ENCODE data around the gene TNFRSF19.

The TNFRSF19 gene

DNA sequence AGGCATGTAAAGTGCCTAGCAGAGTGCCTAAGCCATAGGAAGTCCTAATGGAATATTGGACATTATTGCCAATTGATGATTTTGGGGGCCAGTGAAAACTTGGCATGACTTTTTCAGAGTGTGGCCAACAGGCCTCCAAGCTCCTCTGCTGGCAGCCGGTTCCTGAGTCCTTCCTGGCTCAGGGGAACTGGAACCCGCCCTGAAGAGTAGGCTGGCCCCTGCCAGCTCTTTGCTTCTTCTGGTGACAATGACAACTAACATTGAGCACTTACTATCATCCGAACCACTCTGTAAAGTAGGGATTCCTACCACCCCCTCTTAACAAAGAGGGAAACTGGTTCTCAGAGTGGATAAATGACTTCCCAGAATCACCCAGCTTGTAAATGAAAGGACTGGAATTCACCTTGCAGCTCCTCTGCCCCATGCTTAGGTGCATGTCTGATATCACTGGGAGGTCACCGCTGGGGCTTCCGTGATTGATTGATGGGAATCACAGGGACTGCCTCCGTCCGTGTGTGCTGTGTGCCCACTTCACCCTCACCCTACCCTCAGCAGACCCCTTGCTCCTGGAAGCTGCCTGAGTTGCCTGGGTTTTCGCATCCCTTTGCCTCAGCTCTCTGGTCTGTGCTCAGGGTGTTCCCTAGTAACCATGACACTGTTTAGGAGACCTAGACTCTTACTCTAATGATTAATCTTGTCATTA lies 50.6 kb downstream of the TNFRSF19 start:
- Histone ChIP-seq H3K4me3 (replicated peaks; ENCODE audit: insufficient read depth, low read length) (no peak overlapping the region), H3K27me3 (ENCODE audit: insufficient read depth, poor library complexity, severe bottlenecking) (no peaks in the 10 kb centered on the region), H3K27ac (replicated peaks) (no peak overlapping the region)
- TF ChIP-seq SPI1 (IDR thresholded peaks at IDR 0.05; ENCODE audit: borderline replicate concordance, low read depth) (no peak), GABPA (IDR thresholded peaks at IDR 0.05; ENCODE audit: low read depth) (no peak), POLR2AphosphoS5 (IDR thresholded peaks at IDR 0.05; ENCODE audit: low read depth) (no peak)
- TF ChIP-seq, protein P1, sequence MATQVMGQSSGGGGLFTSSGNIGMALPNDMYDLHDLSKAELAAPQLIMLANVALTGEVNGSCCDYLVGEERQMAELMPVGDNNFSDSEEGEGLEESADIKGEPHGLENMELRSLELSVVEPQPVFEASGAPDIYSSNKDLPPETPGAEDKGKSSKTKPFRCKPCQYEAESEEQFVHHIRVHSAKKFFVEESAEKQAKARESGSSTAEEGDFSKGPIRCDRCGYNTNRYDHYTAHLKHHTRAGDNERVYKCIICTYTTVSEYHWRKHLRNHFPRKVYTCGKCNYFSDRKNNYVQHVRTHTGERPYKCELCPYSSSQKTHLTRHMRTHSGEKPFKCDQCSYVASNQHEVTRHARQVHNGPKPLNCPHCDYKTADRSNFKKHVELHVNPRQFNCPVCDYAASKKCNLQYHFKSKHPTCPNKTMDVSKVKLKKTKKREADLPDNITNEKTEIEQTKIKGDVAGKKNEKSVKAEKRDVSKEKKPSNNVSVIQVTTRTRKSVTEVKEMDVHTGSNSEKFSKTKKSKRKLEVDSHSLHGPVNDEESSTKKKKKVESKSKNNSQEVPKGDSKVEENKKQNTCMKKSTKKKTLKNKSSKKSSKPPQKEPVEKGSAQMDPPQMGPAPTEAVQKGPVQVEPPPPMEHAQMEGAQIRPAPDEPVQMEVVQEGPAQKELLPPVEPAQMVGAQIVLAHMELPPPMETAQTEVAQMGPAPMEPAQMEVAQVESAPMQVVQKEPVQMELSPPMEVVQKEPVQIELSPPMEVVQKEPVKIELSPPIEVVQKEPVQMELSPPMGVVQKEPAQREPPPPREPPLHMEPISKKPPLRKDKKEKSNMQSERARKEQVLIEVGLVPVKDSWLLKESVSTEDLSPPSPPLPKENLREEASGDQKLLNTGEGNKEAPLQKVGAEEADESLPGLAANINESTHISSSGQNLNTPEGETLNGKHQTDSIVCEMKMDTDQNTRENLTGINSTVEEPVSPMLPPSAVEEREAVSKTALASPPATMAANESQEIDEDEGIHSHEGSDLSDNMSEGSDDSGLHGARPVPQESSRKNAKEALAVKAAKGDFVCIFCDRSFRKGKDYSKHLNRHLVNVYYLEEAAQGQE (IDR thresholded peaks at IDR 0.05; ENCODE audit: insufficient replicate concordance, low read depth): no peak
- TF ChIP-seq, protein P2, sequence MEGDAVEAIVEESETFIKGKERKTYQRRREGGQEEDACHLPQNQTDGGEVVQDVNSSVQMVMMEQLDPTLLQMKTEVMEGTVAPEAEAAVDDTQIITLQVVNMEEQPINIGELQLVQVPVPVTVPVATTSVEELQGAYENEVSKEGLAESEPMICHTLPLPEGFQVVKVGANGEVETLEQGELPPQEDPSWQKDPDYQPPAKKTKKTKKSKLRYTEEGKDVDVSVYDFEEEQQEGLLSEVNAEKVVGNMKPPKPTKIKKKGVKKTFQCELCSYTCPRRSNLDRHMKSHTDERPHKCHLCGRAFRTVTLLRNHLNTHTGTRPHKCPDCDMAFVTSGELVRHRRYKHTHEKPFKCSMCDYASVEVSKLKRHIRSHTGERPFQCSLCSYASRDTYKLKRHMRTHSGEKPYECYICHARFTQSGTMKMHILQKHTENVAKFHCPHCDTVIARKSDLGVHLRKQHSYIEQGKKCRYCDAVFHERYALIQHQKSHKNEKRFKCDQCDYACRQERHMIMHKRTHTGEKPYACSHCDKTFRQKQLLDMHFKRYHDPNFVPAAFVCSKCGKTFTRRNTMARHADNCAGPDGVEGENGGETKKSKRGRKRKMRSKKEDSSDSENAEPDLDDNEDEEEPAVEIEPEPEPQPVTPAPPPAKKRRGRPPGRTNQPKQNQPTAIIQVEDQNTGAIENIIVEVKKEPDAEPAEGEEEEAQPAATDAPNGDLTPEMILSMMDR (IDR thresholded peaks at IDR 0.05; ENCODE audit: insufficient read depth, low read length): no peak
- DNase-seq (ENCODE audit: low read depth in 1 of 2, low spot score in 1 of 2): no peak

DNA sequence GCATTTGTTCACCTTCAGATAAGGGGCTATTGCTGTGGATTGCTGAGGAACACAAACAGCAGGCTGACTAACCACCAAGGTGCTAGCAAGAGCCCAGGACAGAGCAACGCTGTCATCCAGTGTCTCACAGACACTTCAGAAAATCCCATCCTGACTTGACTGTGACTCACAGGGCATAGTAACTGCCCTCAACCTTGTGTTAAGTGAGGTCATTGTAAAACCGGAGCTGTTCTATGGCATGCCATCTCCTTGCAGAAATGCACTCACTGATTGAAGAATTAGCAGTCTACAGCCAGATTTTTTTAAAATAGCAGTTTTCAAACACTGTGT lies 51.1 kb downstream of the TNFRSF19 start:
- Histone ChIP-seq H3K4me3 (replicated peaks; ENCODE audit: insufficient read depth, low read length) (no peak overlapping the region), H3K27me3 (ENCODE audit: insufficient read depth, poor library complexity, severe bottlenecking) (no peaks in the 10 kb centered on the region), H3K27ac (replicated peaks) (no peak overlapping the region)
- TF ChIP-seq, protein P2 (IDR thresholded peaks at IDR 0.05; ENCODE audit: insufficient read depth, low read length): no peak
- TF ChIP-seq SPI1 (IDR thresholded peaks at IDR 0.05; ENCODE audit: borderline replicate concordance, low read depth) (no peak), POLR2AphosphoS5 (IDR thresholded peaks at IDR 0.05; ENCODE audit: low read depth) (no peak), GABPA (IDR thresholded peaks at IDR 0.05; ENCODE audit: low read depth) (no peak)
- TF ChIP-seq, protein P1 (IDR thresholded peaks at IDR 0.05; ENCODE audit: insufficient replicate concordance, low read depth): no peak
- DNase-seq (ENCODE audit: low read depth in 1 of 2, low spot score in 1 of 2): no peak

DNA sequence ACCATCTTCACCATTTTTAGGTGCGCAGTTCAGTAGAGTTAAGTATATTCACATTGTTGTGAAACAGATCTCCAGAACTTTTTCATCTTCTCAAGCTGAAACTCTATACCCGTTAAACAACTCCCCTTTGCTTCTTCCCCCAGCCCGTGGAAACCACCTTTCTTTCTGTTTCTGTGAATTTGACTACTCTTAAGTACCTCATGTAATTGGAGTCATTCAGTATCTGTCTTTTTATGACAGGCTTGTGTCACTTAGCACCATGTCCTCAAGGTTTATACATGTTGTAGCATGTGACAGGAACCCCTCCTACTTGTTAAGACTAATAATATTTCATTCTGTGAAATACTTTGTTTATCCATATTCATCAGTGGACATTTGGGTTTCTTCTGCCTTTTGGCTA lies 52.8 kb downstream of the TNFRSF19 start:
- Histone ChIP-seq H3K27me3 (ENCODE audit: insufficient read depth, poor library complexity, severe bottlenecking) (no peaks in the 10 kb centered on the region), H3K27ac (replicated peaks) (no peak overlapping the region), H3K4me3 (replicated peaks; ENCODE audit: insufficient read depth, low read length) (no peak overlapping the region)
- TF ChIP-seq, protein P2 (IDR thresholded peaks at IDR 0.05; ENCODE audit: insufficient read depth, low read length): no peak
- TF ChIP-seq GABPA (IDR thresholded peaks at IDR 0.05; ENCODE audit: low read depth) (no peak), POLR2AphosphoS5 (IDR thresholded peaks at IDR 0.05; ENCODE audit: low read depth) (no peak), SPI1 (IDR thresholded peaks at IDR 0.05; ENCODE audit: borderline replicate concordance, low read depth) (no peak)
- TF ChIP-seq, protein P1 (IDR thresholded peaks at IDR 0.05; ENCODE audit: insufficient replicate concordance, low read depth): no peak
- DNase-seq (ENCODE audit: low read depth in 1 of 2, low spot score in 1 of 2): no peak
